ENCODE measurements around the gene SNRNP48.

DNA sequence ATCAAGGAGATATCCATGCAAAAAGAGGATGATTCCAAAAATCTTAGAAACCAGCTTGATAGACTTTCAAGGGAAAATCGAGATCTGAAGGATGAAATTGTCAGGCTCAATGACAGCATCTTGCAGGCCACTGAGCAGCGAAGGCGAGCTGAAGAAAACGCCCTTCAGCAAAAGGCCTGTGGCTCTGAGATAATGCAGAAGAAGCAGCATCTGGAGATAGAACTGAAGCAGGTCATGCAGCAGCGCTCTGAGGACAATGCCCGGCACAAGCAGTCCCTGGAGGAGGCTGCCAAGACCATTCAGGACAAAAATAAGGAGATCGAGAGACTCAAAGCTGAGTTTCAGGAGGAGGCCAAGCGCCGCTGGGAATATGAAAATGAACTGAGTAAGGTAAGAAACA lies 10.1 kb upstream of the SNRNP48 start:
- TF ChIP-seq POLR2A (IDR thresholded peaks at IDR 0.05) = no peak
- TF ChIP-seq CTCF (IDR thresholded peaks at IDR 0.05) = no peak
- TF ChIP-seq POLR2AphosphoS5 (IDR thresholded peaks at IDR 0.05) = no peak
- no peak for TF ChIP-seq EP300 (IDR thresholded peaks at IDR 0.05)
